Measurements from ENCODE around the gene HIBCH.

Gene HIBCH

GRCh38 chr2:190179754-190180312, 139.8 kb downstream of the HIBCH start:
- DNase-seq (ENCODE audit: low spot score): peak; percentile 54
- in situ Hi-C loops (cut with MboI; ENCODE audit: low pct_unique_long_range_greater_than_20kb, low sequenced_read_pairs, unreplicated experiment): no loop called here
- TF ChIP-seq CTCF (IDR thresholded peaks at IDR 0.05; ENCODE audit: extremely low read depth, insufficient read depth, missing control alignments): no peak

GRCh38 chr2:190178066-190178722, 141.4 kb downstream of the HIBCH start:
- in situ Hi-C loops (cut with MboI; ENCODE audit: low pct_unique_long_range_greater_than_20kb, low sequenced_read_pairs, unreplicated experiment): no loop called here

GRCh38 chr2:190177249-190178040, 142.2 kb downstream of the HIBCH start:
- TF ChIP-seq CTCF (IDR thresholded peaks at IDR 0.05; ENCODE audit: extremely low read depth, insufficient read depth, missing control alignments): no peak
- in situ Hi-C loops (cut with MboI; ENCODE audit: low pct_unique_long_range_greater_than_20kb, low sequenced_read_pairs, unreplicated experiment): no loop called here
- DNase-seq (ENCODE audit: low spot score): no peak

More at GRCh38 chr2:190178066-190178722, 141.4 kb downstream of the HIBCH start:
- DNase-seq (ENCODE audit: low spot score): no peak
- no peak for TF ChIP-seq CTCF (IDR thresholded peaks at IDR 0.05; ENCODE audit: extremely low read depth, insufficient read depth, missing control alignments)

GRCh38 chr2:190173392-190173791, 146.2 kb downstream of the HIBCH start:
- no peak for TF ChIP-seq CTCF (IDR thresholded peaks at IDR 0.05; ENCODE audit: extremely low read depth, insufficient read depth, missing control alignments)
- no peak for DNase-seq (ENCODE audit: low spot score)
- in situ Hi-C loops (cut with MboI; ENCODE audit: low pct_unique_long_range_greater_than_20kb, low sequenced_read_pairs, unreplicated experiment): no loop called here

- in situ Hi-C loops (cut with MboI; ENCODE audit: low pct_unique_long_range_greater_than_20kb, low sequenced_read_pairs, unreplicated experiment): no loop called here
- DNase-seq (ENCODE audit: low spot score): no peak
- TF ChIP-seq CTCF (IDR thresholded peaks at IDR 0.05; ENCODE audit: extremely low read depth, insufficient read depth, missing control alignments): no peak
These were observed 149.0 kb downstream of the HIBCH start for GRCh38 chr2:190170673-190171072.

GRCh38 chr2:190169221-190170072, 150.2 kb downstream of the HIBCH start:
- no peak for TF ChIP-seq CTCF (IDR thresholded peaks at IDR 0.05; ENCODE audit: extremely low read depth, insufficient read depth, missing control alignments)
- in situ Hi-C loops (cut with MboI; ENCODE audit: low pct_unique_long_range_greater_than_20kb, low sequenced_read_pairs, unreplicated experiment): no loop called here
- DNase-seq (ENCODE audit: low spot score): no peak

Measured in GM13977 (cell line).